HG02885 (cell line): ENCODE results near the gene HFE.

Source experiments
- ATAC-seq: cut with Tn5 transposase; IDR thresholded peaks from one replicate; pipeline ENCODE4 v1.9.1; 2021; ENCODE audit warnings: mild to moderate bottlenecking; ENCODE audit not compliant: unreplicated experiment, poor library complexity

Gene HFE

GRCh38 chr6:26129656-26130055 is 42.4 kb downstream of the HFE start:
- ATAC-seq = no peak

DNA sequence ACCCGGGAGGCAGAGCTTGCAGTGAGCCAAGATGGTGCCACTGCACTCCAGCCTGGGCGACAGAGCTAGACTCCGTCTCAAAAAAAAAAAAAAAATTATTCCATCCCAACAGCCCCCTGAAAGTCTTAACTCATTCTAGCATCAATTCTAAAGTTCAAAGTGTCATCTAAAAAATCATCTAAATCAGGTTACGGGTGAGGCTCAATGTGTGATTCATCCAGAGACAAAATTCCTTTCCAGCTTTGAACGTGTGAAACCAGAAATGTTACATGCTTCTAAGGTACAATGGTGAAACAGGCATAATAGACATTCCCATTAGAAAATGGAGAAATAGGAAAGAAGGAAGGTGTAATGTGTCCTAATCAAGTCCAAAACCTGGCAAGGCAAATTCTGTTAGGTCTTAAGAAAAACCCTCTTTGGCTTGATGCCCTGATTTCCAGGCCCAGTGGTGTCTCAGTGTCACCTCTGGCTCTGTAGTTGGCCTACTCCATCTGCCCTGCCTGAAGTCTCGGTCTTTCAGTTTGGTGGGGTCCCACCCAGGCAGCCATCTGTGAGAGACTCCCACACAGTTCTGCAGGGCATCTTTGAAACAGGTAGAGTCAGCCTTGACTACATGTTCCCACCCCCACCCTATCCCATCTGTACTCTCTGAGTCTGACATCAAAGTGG is 43.5 kb downstream of the HFE start:
- ATAC-seq = no peak

DNA sequence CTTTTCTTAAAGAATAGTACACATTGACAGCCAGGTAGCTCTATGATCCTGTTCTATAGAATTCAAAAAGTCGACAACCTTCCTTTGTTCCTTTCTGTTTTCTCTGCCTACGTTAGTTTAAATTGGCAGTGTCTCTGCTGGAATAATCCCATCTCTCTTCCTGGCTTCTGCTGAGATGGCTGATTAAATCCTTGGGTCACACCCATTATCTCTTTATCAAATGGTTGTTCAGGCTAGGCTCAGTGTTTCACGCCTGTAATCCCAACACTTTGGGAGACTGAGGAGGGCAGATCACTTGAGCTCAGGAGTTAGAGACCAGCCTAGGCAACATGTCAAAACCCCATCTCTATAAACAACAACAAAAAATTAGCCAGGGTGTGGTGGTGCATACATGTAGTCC is 44.4 kb downstream of the HFE start:
- no peak for ATAC-seq

- ATAC-seq = no peak
These were observed 46.5 kb downstream of the HFE start for GRCh38 chr6:26133730-26134129.

GRCh38 chr6:26136321-26136720 is 49.1 kb downstream of the HFE start:
- ATAC-seq = no peak

- ATAC-seq = no peak
These were observed 53.2 kb downstream of the HFE start for GRCh38 chr6:26140254-26140966.

GRCh38 chr6:26140967-26141294 is 53.7 kb downstream of the HFE start:
- ATAC-seq = no peak

GRCh38 chr6:26141378-26141904 is 54.2 kb downstream of the HFE start:
- no peak for ATAC-seq

- no peak for ATAC-seq
These were observed 54.8 kb downstream of the HFE start for GRCh38 chr6:26142026-26142425.
